Panc1 (cell line): ENCODE data around the gene MACROD2. TPM values are rescaled to one million over a fixed set of nuclear protein-coding genes. Genes with fewer than 3 reads are reported as not detected.

Source experiments
- ATAC-seq: fragments of 200-7000 bp; cut with Tn5 transposase; 2 replicates; pipeline ENCODE4 v1.9.1; 2020; ENCODE audit warnings: mild to moderate bottlenecking, moderate library complexity
- BruUV-seq: library from RNA; stranded (reverse); fragments of 400-500 nt; replicated peaks from 2 replicates; lab custom pipeline; 2021; lab: Mats Ljungman, UMichigan
- CTCF ChIA-PET: fragments of 300-600 bp; sonication (Branson Sonifier 250); formaldehyde crosslinking; loops from one replicate; lab custom pipeline; 2022; ENCODE audit warnings: antibody characterized with exemption; lab: Charles Lee
- POLR2A ChIA-PET: fragments of 300-600 bp; sonication (Branson Sonifier 250); formaldehyde crosslinking; loops from one replicate; lab custom pipeline; 2022; ENCODE audit warnings: antibody characterized with exemption; lab: Charles Lee
- DNase-seq: peaks from one replicate; pipeline ENCODE4 v3.0.0-alpha.2; 2010; ENCODE audit warnings: low read depth, low spot score
- H3K27ac ChIP-seq: 2 replicates; pipeline ENCODE4 v1.5.1; 2011; ENCODE audit warnings: mild to moderate bottlenecking, low read length, inconsistent platforms
- H3K27me3 ChIP-seq: fragments of 200-500 bp; sonication (Bioruptor generic); 2 replicates; pipeline ENCODE4 v1.6.0; 2014; ENCODE audit warnings: low read length, inconsistent platforms; ENCODE audit not compliant: control insufficient read depth, insufficient read depth
- H3K36me3 ChIP-seq: fragments of 200-500 bp; sonication (Bioruptor generic); 2 replicates; pipeline ENCODE4 v1.5.1; 2014; ENCODE audit warnings: inconsistent platforms, mild to moderate bottlenecking, low read length, moderate library complexity; ENCODE audit not compliant: control insufficient read depth, insufficient read depth
- H3K4me1 ChIP-seq: 2 replicates; pipeline ENCODE4 v1.5.1; 2011; ENCODE audit warnings: inconsistent platforms, mild to moderate bottlenecking, low read length, moderate library complexity; ENCODE audit not compliant: control insufficient read depth, insufficient read depth
- H3K4me3 ChIP-seq, 2 experiments: 2 replicates each; pipeline ENCODE4 v1.5.1; 2011 to 2012; ENCODE audit warnings: low read depth in 2 of 2, low read length in 2 of 2, mild to moderate bottlenecking in 2 of 2, inconsistent platforms in 1 of 2, moderate library complexity in 1 of 2
- H3K9me3 ChIP-seq: fragments of 200-500 bp; sonication (Bioruptor generic); 2 replicates; pipeline ENCODE4 v1.5.1; 2014; ENCODE audit warnings: low read depth, mild to moderate bottlenecking, inconsistent platforms, low read length, moderate library complexity; ENCODE audit not compliant: control insufficient read depth, insufficient read depth
- POLR2AphosphoS5 ChIP-seq: IDR thresholded peaks from 2 replicates; pipeline ENCODE4 v1.6.1; 2012; ENCODE audit warnings: mild to moderate bottlenecking, low read depth, low read length, moderate library complexity
- SIN3A ChIP-seq: IDR thresholded peaks from 2 replicates; pipeline ENCODE4 v1.6.1; 2012; ENCODE audit warnings: low read depth, mild to moderate bottlenecking, low read length, moderate library complexity, borderline replicate concordance; ENCODE audit not compliant: insufficient read depth
- TCF7L2 ChIP-seq: IDR thresholded peaks from 2 replicates; pipeline ENCODE4 v1.6.1; 2011; ENCODE audit warnings: mild to moderate bottlenecking, low read depth, low read length, inconsistent platforms
- in situ Hi-C: cut with HindIII; loops from 2 replicates; pipeline ENCODE4 v1.10.0; 2016; ENCODE audit warnings: low sequenced_read_pairs, low pct_unique_long_range_greater_than_20kb
- intact Hi-C: fragments of 100-400 bp; cut with micrococcal nuclease; formaldehyde crosslinking; loops from one replicate; pipeline ENCODE4 v1.10.0; 2022; ENCODE audit not compliant: unreplicated experiment
- total RNA-seq: library from RNA; stranded (reverse); gene quantifications from one replicate; pipeline ENCODE4 v1.2.1, GENCODE V29; 2021; ENCODE audit not compliant: unreplicated experiment
- TF ChIP-seq, protein P1 (sequence below): fragments of 450-650 bp; IDR thresholded peaks from 2 replicates; pipeline ENCODE4 v1.5.1; 2017; ENCODE audit warnings: mild to moderate bottlenecking
- TF ChIP-seq, protein P2 (sequence below), 2 experiments: IDR thresholded peaks; 2 replicates each; pipeline ENCODE4 v1.6.1; 2011 to 2012; ENCODE audit warnings: low read depth in 2 of 2, control low read depth in 1 of 2, low read length in 1 of 2, mild to moderate bottlenecking in 1 of 2, moderate library complexity in 1 of 2; ENCODE audit not compliant: insufficient read depth in 1 of 2

MACROD2 gene
- total RNA-seq, 1 experiment from 2014 or later: 1.2 TPM

DNA sequence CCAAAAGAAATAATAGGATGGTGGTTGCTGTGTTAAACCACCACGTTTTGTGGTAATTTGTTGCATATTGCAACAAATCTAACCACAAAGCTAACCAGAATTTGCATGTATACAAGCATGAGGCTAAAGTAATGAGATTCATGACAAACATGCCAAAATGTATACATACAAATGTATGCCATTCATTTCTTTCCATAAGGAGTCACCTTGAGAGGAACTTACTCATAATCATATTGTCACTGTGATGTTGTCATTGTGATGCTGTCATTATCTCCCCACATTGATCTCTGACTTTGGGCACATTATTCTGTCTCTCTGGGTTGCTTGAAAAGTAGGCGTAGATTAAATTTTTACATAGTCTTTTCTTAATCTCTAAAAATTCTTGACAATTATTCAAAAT lies 1228.9 kb downstream of the MACROD2 start:
- ChIA-PET POLR2A (no interaction called here), CTCF (no interaction called here)
- ATAC-seq (no peak), DNase-seq (no peak)
- Histone ChIP-seq H3K27ac (no peak overlapping the region), H3K9me3 (no peaks in the 10 kb centered on the region), H3K36me3 (no peaks in the 10 kb centered on the region), H3K4me3 (no peak overlapping the region), H3K27me3 (no peaks in the 10 kb centered on the region), H3K4me1 (no peaks in the 10 kb centered on the region)
- in situ Hi-C loops (no loop called here), intact Hi-C loops (no loop called here)
- no TSS peak for BruUV-seq
- TF ChIP-seq POLR2AphosphoS5 (no peak), TCF7L2 (no peak), SIN3A (no peak)
- TF ChIP-seq, protein P1, sequence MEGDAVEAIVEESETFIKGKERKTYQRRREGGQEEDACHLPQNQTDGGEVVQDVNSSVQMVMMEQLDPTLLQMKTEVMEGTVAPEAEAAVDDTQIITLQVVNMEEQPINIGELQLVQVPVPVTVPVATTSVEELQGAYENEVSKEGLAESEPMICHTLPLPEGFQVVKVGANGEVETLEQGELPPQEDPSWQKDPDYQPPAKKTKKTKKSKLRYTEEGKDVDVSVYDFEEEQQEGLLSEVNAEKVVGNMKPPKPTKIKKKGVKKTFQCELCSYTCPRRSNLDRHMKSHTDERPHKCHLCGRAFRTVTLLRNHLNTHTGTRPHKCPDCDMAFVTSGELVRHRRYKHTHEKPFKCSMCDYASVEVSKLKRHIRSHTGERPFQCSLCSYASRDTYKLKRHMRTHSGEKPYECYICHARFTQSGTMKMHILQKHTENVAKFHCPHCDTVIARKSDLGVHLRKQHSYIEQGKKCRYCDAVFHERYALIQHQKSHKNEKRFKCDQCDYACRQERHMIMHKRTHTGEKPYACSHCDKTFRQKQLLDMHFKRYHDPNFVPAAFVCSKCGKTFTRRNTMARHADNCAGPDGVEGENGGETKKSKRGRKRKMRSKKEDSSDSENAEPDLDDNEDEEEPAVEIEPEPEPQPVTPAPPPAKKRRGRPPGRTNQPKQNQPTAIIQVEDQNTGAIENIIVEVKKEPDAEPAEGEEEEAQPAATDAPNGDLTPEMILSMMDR: no peak
- TF ChIP-seq, protein P2, sequence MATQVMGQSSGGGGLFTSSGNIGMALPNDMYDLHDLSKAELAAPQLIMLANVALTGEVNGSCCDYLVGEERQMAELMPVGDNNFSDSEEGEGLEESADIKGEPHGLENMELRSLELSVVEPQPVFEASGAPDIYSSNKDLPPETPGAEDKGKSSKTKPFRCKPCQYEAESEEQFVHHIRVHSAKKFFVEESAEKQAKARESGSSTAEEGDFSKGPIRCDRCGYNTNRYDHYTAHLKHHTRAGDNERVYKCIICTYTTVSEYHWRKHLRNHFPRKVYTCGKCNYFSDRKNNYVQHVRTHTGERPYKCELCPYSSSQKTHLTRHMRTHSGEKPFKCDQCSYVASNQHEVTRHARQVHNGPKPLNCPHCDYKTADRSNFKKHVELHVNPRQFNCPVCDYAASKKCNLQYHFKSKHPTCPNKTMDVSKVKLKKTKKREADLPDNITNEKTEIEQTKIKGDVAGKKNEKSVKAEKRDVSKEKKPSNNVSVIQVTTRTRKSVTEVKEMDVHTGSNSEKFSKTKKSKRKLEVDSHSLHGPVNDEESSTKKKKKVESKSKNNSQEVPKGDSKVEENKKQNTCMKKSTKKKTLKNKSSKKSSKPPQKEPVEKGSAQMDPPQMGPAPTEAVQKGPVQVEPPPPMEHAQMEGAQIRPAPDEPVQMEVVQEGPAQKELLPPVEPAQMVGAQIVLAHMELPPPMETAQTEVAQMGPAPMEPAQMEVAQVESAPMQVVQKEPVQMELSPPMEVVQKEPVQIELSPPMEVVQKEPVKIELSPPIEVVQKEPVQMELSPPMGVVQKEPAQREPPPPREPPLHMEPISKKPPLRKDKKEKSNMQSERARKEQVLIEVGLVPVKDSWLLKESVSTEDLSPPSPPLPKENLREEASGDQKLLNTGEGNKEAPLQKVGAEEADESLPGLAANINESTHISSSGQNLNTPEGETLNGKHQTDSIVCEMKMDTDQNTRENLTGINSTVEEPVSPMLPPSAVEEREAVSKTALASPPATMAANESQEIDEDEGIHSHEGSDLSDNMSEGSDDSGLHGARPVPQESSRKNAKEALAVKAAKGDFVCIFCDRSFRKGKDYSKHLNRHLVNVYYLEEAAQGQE (IDR thresholded peaks at IDR 0.05; ENCODE audit: insufficient read depth in 1 of 2, low read depth in 2 of 2, low read length in 1 of 2): no peak

DNA sequence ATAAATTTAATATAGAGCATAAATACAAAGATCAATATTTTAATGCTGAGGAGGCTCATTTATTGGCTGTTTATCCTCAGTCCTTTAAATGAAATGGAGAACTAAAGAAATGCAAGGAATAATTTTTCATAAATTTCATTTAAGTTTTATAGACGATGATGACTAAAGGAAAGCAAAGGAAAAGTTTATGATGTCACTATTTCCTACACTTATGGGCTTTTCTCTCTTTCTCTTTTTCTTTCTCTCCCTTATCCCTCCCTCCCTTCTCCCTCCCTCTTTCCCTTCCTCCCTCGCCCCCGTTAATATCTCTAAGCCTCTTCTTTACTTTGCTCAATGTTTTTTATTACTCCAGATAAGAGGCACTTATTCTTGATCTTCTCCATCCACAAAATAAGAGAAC lies 1231.8 kb downstream of the MACROD2 start:
- Histone ChIP-seq H3K27ac (no peak overlapping the region), H3K9me3 (no peaks in the 10 kb centered on the region), H3K27me3 (no peaks in the 10 kb centered on the region), H3K36me3 (no peaks in the 10 kb centered on the region), H3K4me3 (no peak overlapping the region), H3K4me1 (no peaks in the 10 kb centered on the region)
- intact Hi-C loops (no loop called here), in situ Hi-C loops (no loop called here)
- no TSS peak for BruUV-seq
- CTCF ChIA-PET: no interaction called here
- POLR2A ChIA-PET: no interaction called here
- DNase-seq: no peak
- TF ChIP-seq, protein P1: no peak
- TF ChIP-seq TCF7L2: no peak
- TF ChIP-seq, protein P2 (IDR thresholded peaks at IDR 0.05; ENCODE audit: insufficient read depth in 1 of 2, low read depth in 2 of 2, low read length in 1 of 2): no peak
- no peak for TF ChIP-seq SIN3A
- no peak for TF ChIP-seq POLR2AphosphoS5
- no peak for ATAC-seq
